COLO668 (cell line): ENCODE data around the gene ATP11A.

ENCODE experiments used
- DNase-seq: peaks from one replicate; lab custom pipeline; 2025; ENCODE audit not compliant: unreplicated experiment; lab: John Stamatoyannopoulos, UW

ATP11A gene

GRCh38 chr13:112899281-112900225 lies 209.7 kb downstream of the ATP11A start:
- DNase-seq = no peak

GRCh38 chr13:112900226-112900600 lies 210.4 kb downstream of the ATP11A start:
- no peak for DNase-seq

GRCh38 chr13:112900691-112901091 lies 210.9 kb downstream of the ATP11A start:
- no peak for DNase-seq

GRCh38 chr13:112902101-112902651 lies 212.3 kb downstream of the ATP11A start:
- DNase-seq = no peak

- no peak for DNase-seq
Observed at GRCh38 chr13:112902669-112903068, 212.8 kb downstream of the ATP11A start.

GRCh38 chr13:112903071-112903577 lies 213.3 kb downstream of the ATP11A start:
- no peak for DNase-seq

GRCh38 chr13:112903606-112904195 lies 213.9 kb downstream of the ATP11A start:
- no peak for DNase-seq

GRCh38 chr13:112904436-112904960 lies 214.7 kb downstream of the ATP11A start:
- no peak for DNase-seq

- DNase-seq = no peak
Observed at GRCh38 chr13:112905086-112905485, 215.2 kb downstream of the ATP11A start.

GRCh38 chr13:112905619-112905989 lies 215.8 kb downstream of the ATP11A start:
- no peak for DNase-seq

GRCh38 chr13:112905990-112906641 lies 216.3 kb downstream of the ATP11A start:
- peak; percentile 97 for DNase-seq

- DNase-seq = no peak
Observed at GRCh38 chr13:112907286-112907685, 217.4 kb downstream of the ATP11A start.

GRCh38 chr13:112907871-112908331 lies 218.1 kb downstream of the ATP11A start:
- DNase-seq = no peak

- DNase-seq = no peak
Observed at GRCh38 chr13:112908342-112908741, 218.5 kb downstream of the ATP11A start.

GRCh38 chr13:112910016-112910415 lies 220.2 kb downstream of the ATP11A start:
- no peak for DNase-seq

- no peak for DNase-seq
Observed at GRCh38 chr13:112910616-112911280, 220.9 kb downstream of the ATP11A start.

- DNase-seq = no peak
Observed at GRCh38 chr13:112911285-112911701, 221.5 kb downstream of the ATP11A start.

GRCh38 chr13:112911883-112912282 lies 222.0 kb downstream of the ATP11A start:
- DNase-seq = no peak

GRCh38 chr13:112912726-112913440 lies 223.0 kb downstream of the ATP11A start:
- DNase-seq = no peak

GRCh38 chr13:112916296-112916695 lies 226.5 kb downstream of the ATP11A start:
- no peak for DNase-seq
